ENCODE results near the gene ANO9.

The ANO9 gene

DNA sequence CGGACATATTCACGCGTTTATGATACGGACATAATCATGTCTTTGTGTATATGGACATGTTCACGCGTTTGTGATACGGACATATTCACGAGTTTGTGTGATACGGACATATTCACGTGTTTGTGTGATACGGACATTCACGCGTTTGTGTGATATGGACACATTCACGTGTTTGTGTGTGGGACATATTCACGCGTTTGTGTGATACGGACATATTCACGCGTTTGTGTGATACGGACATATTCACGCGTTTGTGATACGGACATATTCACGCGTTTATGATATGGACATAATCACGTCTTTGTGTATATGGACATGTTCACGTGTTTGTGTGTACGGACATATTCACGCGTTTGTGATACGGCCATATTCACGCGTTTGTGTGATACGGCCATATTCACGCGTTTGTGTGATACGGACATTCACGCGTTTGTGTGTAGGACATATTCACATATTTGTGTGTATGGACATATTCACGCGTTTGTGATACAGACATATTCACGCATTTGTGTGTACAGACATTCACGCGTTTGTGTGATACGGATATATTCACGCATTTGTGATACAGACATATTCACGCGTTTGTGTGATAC lies 33.2 kb upstream of the ANO9 start:
- Histone ChIP-seq H3K27ac (ENCODE audit: low read length) (no peak overlapping the region), H3K79me2 (ENCODE audit: low read length) (peaks cover 13% of the 10 kb centered on the region), H3K9ac (ENCODE audit: low read length) (no peak overlapping the region), H3K9me3 (ENCODE audit: insufficient read depth, low read length) (no peaks in the 10 kb centered on the region), H3K27me3 (ENCODE audit: low read depth, low read length) (no peaks in the 10 kb centered on the region), H3K4me3 (ENCODE audit: low read length) (no peak overlapping the region), H4K20me1 (ENCODE audit: insufficient read depth, low read length) (no peaks in the 10 kb centered on the region), H3K36me3 (replicated peaks; ENCODE audit: low read depth, low read length) (peaks cover 8% of the 10 kb centered on the region), H3K4me2 (ENCODE audit: low read length) (no peak overlapping the region), H2AFZ (ENCODE audit: low read depth, low read length) (no peak overlapping the region), H3K4me1 (ENCODE audit: low read length) (no peaks in the 10 kb centered on the region)
- TF ChIP-seq, protein P1, sequence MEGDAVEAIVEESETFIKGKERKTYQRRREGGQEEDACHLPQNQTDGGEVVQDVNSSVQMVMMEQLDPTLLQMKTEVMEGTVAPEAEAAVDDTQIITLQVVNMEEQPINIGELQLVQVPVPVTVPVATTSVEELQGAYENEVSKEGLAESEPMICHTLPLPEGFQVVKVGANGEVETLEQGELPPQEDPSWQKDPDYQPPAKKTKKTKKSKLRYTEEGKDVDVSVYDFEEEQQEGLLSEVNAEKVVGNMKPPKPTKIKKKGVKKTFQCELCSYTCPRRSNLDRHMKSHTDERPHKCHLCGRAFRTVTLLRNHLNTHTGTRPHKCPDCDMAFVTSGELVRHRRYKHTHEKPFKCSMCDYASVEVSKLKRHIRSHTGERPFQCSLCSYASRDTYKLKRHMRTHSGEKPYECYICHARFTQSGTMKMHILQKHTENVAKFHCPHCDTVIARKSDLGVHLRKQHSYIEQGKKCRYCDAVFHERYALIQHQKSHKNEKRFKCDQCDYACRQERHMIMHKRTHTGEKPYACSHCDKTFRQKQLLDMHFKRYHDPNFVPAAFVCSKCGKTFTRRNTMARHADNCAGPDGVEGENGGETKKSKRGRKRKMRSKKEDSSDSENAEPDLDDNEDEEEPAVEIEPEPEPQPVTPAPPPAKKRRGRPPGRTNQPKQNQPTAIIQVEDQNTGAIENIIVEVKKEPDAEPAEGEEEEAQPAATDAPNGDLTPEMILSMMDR (IDR thresholded peaks at IDR 0.05; ENCODE audit: low read depth, low read length): no peak
- no peak for TF ChIP-seq EZH2phosphoT487 (IDR thresholded peaks at IDR 0.05; ENCODE audit: low read depth)

DNA sequence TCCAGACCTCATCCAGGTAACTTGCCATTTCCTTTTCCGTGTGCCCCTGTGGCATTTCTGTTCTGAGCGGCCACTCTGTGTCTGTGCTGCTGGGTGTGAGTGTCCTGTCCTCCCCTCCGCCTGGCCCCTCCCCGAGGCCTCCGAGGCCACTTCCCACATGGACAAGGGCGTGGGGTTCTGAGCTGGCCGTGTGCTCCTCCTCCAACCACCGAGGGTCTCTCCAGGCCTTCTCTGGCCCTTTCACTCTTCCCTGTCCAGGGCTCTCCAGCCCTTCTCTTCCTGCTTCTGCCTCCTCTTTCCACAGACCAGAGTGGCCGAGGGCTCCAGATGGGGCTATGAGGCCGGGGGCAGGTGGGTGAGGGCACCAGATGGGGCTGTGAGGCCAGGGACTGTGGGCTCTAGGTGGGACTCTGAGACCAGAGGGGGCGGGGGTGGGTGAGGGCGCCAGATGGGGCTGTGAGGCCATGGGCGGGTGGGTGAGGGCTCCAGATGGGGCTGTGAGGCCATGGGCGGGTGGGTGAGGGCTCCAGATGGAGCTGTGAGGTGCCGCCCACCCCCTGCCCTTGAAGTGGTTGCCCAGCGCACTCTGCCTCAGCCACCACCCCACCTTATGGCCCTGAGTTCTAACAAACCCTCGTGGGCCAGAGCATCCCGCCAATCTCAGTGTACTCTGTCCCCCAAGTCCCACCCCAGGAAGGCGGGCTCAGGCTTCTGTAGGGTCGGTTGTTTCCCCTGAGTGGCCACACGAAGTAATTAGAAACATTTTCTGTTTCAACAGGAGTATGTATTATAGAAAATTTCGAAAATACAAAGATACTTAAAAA lies 32.4 kb upstream of the ANO9 start:
- no peaks in the 10 kb centered on the region for H3K9me3 ChIP-seq (ENCODE audit: insufficient read depth, low read length)
- no peak overlapping the region for H3K9ac ChIP-seq (ENCODE audit: low read length)
- no peak overlapping the region for H3K4me2 ChIP-seq (ENCODE audit: low read length)
- H3K27ac ChIP-seq (ENCODE audit: low read length): no peak overlapping the region
- no peak overlapping the region for H3K4me3 ChIP-seq (ENCODE audit: low read length)
- no peak for TF ChIP-seq EZH2phosphoT487 (IDR thresholded peaks at IDR 0.05; ENCODE audit: low read depth)
- TF ChIP-seq, protein P1 (IDR thresholded peaks at IDR 0.05; ENCODE audit: low read depth, low read length): no peak
- peaks cover 13% of the 10 kb centered on the region for H3K79me2 ChIP-seq (ENCODE audit: low read length)
- H3K36me3 ChIP-seq (replicated peaks; ENCODE audit: low read depth, low read length): peaks cover 8% of the 10 kb centered on the region
- H3K4me1 ChIP-seq (ENCODE audit: low read length): no peaks in the 10 kb centered on the region
- H2AFZ ChIP-seq (ENCODE audit: low read depth, low read length): no peak overlapping the region
- H3K27me3 ChIP-seq (ENCODE audit: low read depth, low read length): no peaks in the 10 kb centered on the region
- no peaks in the 10 kb centered on the region for H4K20me1 ChIP-seq (ENCODE audit: insufficient read depth, low read length)

DNA sequence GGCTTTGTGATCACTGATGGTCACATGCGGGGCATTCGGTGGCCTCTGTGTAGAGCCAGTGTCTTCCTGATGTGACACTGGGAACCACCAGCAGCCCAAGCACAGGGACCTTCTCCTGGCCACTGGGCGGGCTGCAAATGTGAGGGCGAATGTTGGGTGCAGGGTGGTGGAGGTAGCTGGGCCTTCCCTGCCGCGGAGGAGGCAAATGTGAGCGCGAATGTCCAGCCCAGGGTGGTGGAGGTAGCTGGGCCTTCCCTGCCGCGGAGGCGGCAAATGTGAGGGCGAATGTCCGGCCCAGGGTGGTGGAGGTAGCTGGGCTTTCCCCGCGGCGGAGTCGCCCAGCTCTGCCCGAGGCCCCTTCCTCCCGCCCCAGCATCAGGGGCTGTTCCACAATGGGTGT lies 31.6 kb upstream of the ANO9 start:
- Histone ChIP-seq H4K20me1 (ENCODE audit: insufficient read depth, low read length) (no peaks in the 10 kb centered on the region), H3K9me3 (ENCODE audit: insufficient read depth, low read length) (no peaks in the 10 kb centered on the region), H3K36me3 (replicated peaks; ENCODE audit: low read depth, low read length) (peaks cover 8% of the 10 kb centered on the region), H3K9ac (ENCODE audit: low read length) (no peak overlapping the region), H2AFZ (ENCODE audit: low read depth, low read length) (no peak overlapping the region), H3K4me3 (ENCODE audit: low read length) (no peak overlapping the region), H3K4me2 (ENCODE audit: low read length) (no peak overlapping the region), H3K27me3 (ENCODE audit: low read depth, low read length) (no peaks in the 10 kb centered on the region), H3K27ac (ENCODE audit: low read length) (no peak overlapping the region), H3K79me2 (ENCODE audit: low read length) (peaks cover 13% of the 10 kb centered on the region), H3K4me1 (ENCODE audit: low read length) (no peaks in the 10 kb centered on the region)
- TF ChIP-seq, protein P1 (IDR thresholded peaks at IDR 0.05; ENCODE audit: low read depth, low read length): no peak
- no peak for TF ChIP-seq EZH2phosphoT487 (IDR thresholded peaks at IDR 0.05; ENCODE audit: low read depth)

DNA sequence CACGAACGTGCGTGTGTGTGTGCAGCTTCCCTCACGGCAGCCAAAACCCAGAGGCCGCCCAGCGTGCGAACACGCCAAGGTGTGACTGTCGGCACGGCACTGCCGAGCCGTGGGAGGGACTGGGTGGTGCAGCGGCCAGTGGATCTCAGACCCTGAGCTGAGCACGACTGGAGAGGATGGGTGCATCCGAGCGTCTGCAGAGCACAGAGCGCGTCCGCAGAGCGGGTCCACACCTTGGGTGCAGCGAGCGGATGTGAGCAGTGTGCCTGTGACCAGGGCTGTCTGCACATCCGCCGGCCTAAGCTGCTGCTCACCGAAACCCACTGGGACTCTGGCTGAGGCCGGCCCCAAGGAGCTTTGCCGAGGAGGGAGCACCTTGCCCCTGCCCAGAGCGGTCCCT lies 31.0 kb upstream of the ANO9 start:
- peaks cover 13% of the 10 kb centered on the region for H3K79me2 ChIP-seq (ENCODE audit: low read length)
- no peak overlapping the region for H3K9ac ChIP-seq (ENCODE audit: low read length)
- H3K4me2 ChIP-seq (ENCODE audit: low read length): no peak overlapping the region

More for the DNA sequence above, 31.0 kb upstream of the ANO9 start:
- no peak overlapping the region for H2AFZ ChIP-seq (ENCODE audit: low read depth, low read length)
- H3K27ac ChIP-seq (ENCODE audit: low read length): no peak overlapping the region
- H3K36me3 ChIP-seq (replicated peaks; ENCODE audit: low read depth, low read length): peaks cover 8% of the 10 kb centered on the region
- no peaks in the 10 kb centered on the region for H3K4me1 ChIP-seq (ENCODE audit: low read length)
- H3K9me3 ChIP-seq (ENCODE audit: insufficient read depth, low read length): no peaks in the 10 kb centered on the region
- no peak for TF ChIP-seq EZH2phosphoT487 (IDR thresholded peaks at IDR 0.05; ENCODE audit: low read depth)
- TF ChIP-seq, protein P1 (IDR thresholded peaks at IDR 0.05; ENCODE audit: low read depth, low read length): no peak
- H3K27me3 ChIP-seq (ENCODE audit: low read depth, low read length): no peaks in the 10 kb centered on the region
- no peak overlapping the region for H3K4me3 ChIP-seq (ENCODE audit: low read length)
- H4K20me1 ChIP-seq (ENCODE audit: insufficient read depth, low read length): no peaks in the 10 kb centered on the region
